ENCODE results near the gene ACADSB. TPM values are rescaled to one million over a fixed set of nuclear protein-coding genes. Genes with fewer than 3 reads are reported as not detected.

Gene ACADSB
- total RNA-seq, 2 experiments from 2014 or later: 24.2 to 26.2 TPM

DNA sequence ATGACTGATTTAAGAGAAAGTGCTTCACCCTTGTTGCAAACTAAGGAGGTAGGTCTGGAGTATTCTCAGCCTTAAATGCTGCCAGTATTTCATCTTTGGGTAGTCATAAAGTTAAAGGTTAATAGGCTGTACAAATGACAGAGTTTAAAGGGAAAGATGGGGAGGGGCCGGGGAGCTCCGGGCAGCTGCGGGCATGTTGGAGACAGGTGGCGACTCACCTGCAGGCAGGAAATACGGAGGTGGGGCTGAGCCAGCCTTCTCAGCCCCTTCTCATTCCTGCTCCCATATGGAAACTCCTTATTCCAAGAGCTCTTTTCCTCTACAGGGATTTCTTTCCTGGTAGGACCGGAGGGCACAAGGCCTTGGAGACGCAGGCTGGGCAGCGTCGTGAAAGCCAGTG is 95.1 kb downstream of the ACADSB start:
- Mint-ChIP-seq H3K36me3 (no peaks in the 10 kb centered on the region), H3K27me3 (peaks cover 10% of the 10 kb centered on the region), H3K9me3 (no peaks in the 10 kb centered on the region), H3K4me1 (no peaks in the 10 kb centered on the region), H3K27ac (no peak overlapping the region), H3K4me3 (no peak overlapping the region)
- DNase-seq: no peak
- POLR2A ChIA-PET: no interaction called here
- ATAC-seq (ENCODE audit: low read depth): no peak

Other genes with a start within 250 kb of the ACADSB start
- 1 to 10 TPM; 3.0 to 3.4 TPM for gene CUZD1, start 163.1 kb upstream of the ACADSB start, total RNA-seq
- gene FAM24B, start 129.4 kb upstream of the ACADSB start, total RNA-seq: 10 to 100 TPM; 15.8 to 19.1 TPM
- gene FAM24A, start 98.4 kb upstream of the ACADSB start, total RNA-seq: not detected
- gene C10orf88, start 54.8 kb upstream of the ACADSB start, total RNA-seq: 10 to 100 TPM; 12.2 to 15.3 TPM
- gene PSTK, start 28.6 kb upstream of the ACADSB start, total RNA-seq: 1 to 10 TPM; 3.5 to 4.5 TPM
- gene IKZF5, start 211 bp upstream of the ACADSB start, total RNA-seq: 10 to 100 TPM; 18.5 to 20.9 TPM
- not detected for gene HMX3, start 127.0 kb downstream of the ACADSB start, total RNA-seq
- not detected for gene HMX2, start 139.1 kb downstream of the ACADSB start, total RNA-seq
- 100 to 1,000 TPM; 254 to 265 TPM for gene BUB3, start 145.4 kb downstream of the ACADSB start, total RNA-seq

Data from activated naive CD8-positive, alpha-beta T cell treated with anti-CD3 and anti-CD28 coated beads, Interleukin-2, amount 10 ng/mL, durations not matched to agents 7 days and 5 days (primary cell).